Fibroblast of villous mesenchyme (primary cell): ENCODE measurements around the gene CHTOP. TPM values are rescaled to one million over a fixed set of nuclear protein-coding genes. Genes with fewer than 3 reads are reported as not detected.

Source experiments
- DNase-seq: peaks from one replicate; pipeline ENCODE4 v3.0.0-alpha.2; 2010; ENCODE audit warnings: low read depth
- H3K4me3 ChIP-seq: 2 replicates; pipeline ENCODE4 v1.5.1; 2011; ENCODE audit warnings: low read depth, mild to moderate bottlenecking, low read length
- CTCF ChIP-seq: IDR thresholded peaks from 2 replicates; pipeline ENCODE4 v1.5.1; 2012; ENCODE audit warnings: low read depth, mild to moderate bottlenecking, low read length; ENCODE audit not compliant: insufficient read depth
- total RNA-seq: library from RNA; depleted of rRNA; stranded (reverse); fragments of >200 nt; gene quantifications from 2 replicates; pipeline ENCODE4 v1.2.3, GENCODE V29; 2012

The CHTOP gene
- total RNA-seq, 1 donor = 47.9 TPM

- TF ChIP-seq CTCF = no peak
- no peak overlapping the region for H3K4me3 ChIP-seq
- no peak for DNase-seq
Measured at GRCh38 chr1:153683854-153684253, 50.0 kb downstream of the CHTOP start.

GRCh38 chr1:153684892-153685291 is 51.0 kb downstream of the CHTOP start:
- TF ChIP-seq CTCF = no peak
- DNase-seq = no peak
- H3K4me3 ChIP-seq = no peak overlapping the region

- no peak for TF ChIP-seq CTCF
- DNase-seq = no peak
- no peak overlapping the region for H3K4me3 ChIP-seq
Measured at GRCh38 chr1:153685544-153686340, 51.9 kb downstream of the CHTOP start.

DNA sequence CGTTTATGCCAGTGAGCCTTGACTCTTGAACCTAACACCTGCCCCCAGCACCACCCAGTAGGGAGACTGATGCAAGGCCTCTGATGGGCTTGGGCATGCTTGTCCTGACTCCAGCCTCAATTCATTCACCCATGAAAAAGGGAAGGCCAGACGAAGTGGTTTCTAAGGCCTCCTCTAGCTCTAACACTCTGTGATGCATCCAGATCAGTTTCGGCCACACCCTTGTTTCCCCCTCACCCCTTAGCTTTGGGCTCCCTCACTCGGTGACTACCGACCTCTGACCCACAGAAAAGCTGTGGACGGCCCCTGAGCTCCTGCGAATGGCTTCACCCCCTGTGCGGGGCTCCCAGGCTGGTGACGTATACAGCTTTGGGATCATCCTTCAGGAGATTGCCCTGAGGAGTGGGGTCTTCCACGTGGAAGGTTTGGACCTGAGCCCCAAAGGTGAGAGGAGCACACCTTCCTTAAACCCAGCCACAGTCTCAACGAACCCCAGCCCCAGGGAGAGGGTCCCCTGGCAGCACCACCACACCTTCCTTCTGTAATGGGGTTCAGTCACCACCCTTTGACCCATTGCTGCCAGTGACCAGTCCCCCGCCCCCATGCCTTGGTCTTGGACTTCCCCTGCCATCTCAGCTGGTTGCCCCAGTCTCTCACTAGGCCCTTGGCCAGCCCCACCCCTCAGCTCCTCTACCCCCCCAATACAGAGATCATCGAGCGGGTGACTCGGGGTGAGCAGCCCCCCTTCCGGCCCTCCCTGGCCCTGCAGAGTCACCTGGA is 53.7 kb downstream of the CHTOP start:
- H3K4me3 ChIP-seq = no peak overlapping the region
- no peak for DNase-seq
- TF ChIP-seq CTCF = no peak

GRCh38 chr1:153688276-153688675 is 54.4 kb downstream of the CHTOP start:
- DNase-seq = no peak
- no peak for TF ChIP-seq CTCF
- no peak overlapping the region for H3K4me3 ChIP-seq

- no peak for DNase-seq
- no peak overlapping the region for H3K4me3 ChIP-seq
- TF ChIP-seq CTCF = no peak
Measured at GRCh38 chr1:153688736-153689328, 55.0 kb downstream of the CHTOP start.
